Right hindlimb (tissue), 1 donor: Measurements from ENCODE around the gene LZTS2.

Experiments used
- DNase-seq: peaks from one replicate; pipeline ENCODE4 v3.0.0-alpha.2; 2018

Gene LZTS2

GRCh38 chr10:100979791-100980272 lies 19.8 kb upstream of the LZTS2 start:
- no peak for DNase-seq

GRCh38 chr10:100980311-100980710 lies 19.3 kb upstream of the LZTS2 start:
- no peak for DNase-seq

GRCh38 chr10:100980711-100981110 lies 18.9 kb upstream of the LZTS2 start:
- no peak for DNase-seq

- DNase-seq = no peak
Measured at GRCh38 chr10:100981178-100981772, 18.3 kb upstream of the LZTS2 start.

- no peak for DNase-seq
Measured at GRCh38 chr10:100982916-100983830, 16.4 kb upstream of the LZTS2 start.

GRCh38 chr10:100983868-100984671 lies 15.5 kb upstream of the LZTS2 start:
- no peak for DNase-seq

GRCh38 chr10:100984672-100985177 lies 14.9 kb upstream of the LZTS2 start:
- DNase-seq = no peak

- DNase-seq = no peak
Measured at GRCh38 chr10:100985336-100985735, 14.3 kb upstream of the LZTS2 start.

- no peak for DNase-seq
Measured at GRCh38 chr10:100986623-100986951, 13.0 kb upstream of the LZTS2 start.

- peak; percentile 88 for DNase-seq
Measured at GRCh38 chr10:100986952-100987684, 12.5 kb upstream of the LZTS2 start, which contains the start of the genes MRPL43 and TWNK. Gene MRPL43, minus strand, starts transcription at chr10:100987497. Its CDS starts 54 bp downstream, at chr10:100987443. Gene TWNK, plus strand, starts transcription at chr10:100987543. Its CDS starts 668 bp downstream, at chr10:100988211.

GRCh38 chr10:100987685-100988049 lies 11.9 kb upstream of the LZTS2 start:
- DNase-seq = no peak

- DNase-seq = no peak
Measured at GRCh38 chr10:100988166-100988565, 11.4 kb upstream of the LZTS2 start.

- no peak for DNase-seq
Measured at GRCh38 chr10:100989088-100989487, 10.5 kb upstream of the LZTS2 start.

GRCh38 chr10:100993986-100994708 lies 5.5 kb upstream of the LZTS2 start:
- DNase-seq = no peak

- DNase-seq = no peak
Measured at GRCh38 chr10:100995181-100995580, 4.4 kb upstream of the LZTS2 start.

- no peak for DNase-seq
Measured at GRCh38 chr10:100996678-100997359, 2.8 kb upstream of the LZTS2 start.

- DNase-seq = peak; percentile 59
Measured at GRCh38 chr10:100997360-100998182, 2.0 kb upstream of the LZTS2 start.

- peak; percentile 94 for DNase-seq
Measured at GRCh38 chr10:100998183-100998990, 1.2 kb upstream of the LZTS2 start.
